Measurements from ENCODE around the gene GRK3. TPM values are rescaled to one million over a fixed set of nuclear protein-coding genes. Genes with fewer than 3 reads are reported as not detected.
"Not testable (repeated sequence)": the region's sequence is repeated elsewhere in the genome, so short reads cannot be mapped to it uniquely, and the experiment has no call there.

GRK3 gene
- total RNA-seq, 1 donor from 2014 or later: 36.0 TPM

DNA sequence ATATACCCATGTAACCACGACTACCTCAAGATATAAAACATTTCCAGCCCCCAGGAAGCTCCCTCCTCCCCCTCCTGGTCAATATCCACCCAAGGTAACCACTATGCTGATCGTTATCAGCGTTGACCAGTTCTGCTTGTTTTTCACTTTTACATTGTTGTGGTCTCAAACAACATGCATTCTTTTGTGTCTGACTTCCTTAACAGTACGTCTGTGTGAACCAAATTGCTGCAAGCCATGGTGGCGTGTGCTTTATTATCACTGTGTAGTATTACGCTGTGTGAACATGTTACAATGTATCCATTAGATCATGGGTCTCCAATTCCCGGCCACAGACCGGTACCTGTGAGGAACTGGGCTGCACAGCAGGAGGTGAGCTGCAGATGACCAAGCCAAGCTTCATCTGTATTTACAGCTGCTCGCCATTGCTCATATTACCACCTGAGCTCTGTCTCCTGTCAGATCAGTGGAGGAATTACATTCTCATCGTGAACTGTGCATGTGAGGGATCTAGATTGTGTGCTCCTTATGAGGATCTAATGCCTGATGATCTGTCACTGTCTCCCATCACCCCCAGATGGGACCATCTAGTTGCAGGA is 15.5 kb upstream of the GRK3 start:
- intact Hi-C loops (cut with micrococcal nuclease): no loop called here

DNA sequence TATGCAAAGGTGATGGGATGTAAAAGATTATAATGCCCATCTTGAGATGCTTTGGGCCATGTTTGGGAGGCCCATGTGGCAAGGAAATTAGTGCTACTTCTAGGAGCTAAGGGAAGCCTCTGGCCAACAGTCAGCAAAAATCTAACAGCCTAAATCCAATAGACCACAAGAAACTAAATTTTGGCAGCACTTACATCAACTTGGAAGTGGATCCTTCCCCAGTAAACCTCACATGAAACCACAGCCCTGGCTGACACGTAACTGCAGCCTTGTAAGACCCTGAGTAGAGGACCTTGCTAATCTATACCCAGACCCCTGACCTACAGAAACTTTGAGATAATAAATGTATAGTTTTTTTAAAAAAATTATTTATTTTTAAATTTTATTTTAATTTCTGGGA is 13.1 kb upstream of the GRK3 start:
- intact Hi-C loops (cut with micrococcal nuclease): no loop called here

DNA sequence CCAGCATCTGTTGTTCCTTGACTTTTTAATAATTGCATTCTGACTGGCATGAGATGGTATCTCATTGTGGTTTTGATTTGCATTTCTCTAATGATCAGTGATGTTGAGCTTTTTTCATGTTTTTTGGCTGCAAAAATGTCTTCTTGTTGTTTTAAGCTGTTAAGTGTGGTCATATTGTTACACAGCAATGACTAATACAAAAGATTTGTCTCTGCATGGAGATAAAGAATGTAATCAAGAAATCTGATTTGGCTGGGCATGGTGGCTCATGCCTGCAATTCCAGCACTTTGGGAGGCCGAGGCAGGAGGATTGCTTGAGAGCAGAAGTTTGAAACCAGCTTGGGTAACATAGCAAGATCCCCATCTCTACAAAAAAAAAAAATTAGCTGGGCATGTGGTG is 12.1 kb upstream of the GRK3 start:
- intact Hi-C loops (cut with micrococcal nuclease): not testable (repeated sequence)

DNA sequence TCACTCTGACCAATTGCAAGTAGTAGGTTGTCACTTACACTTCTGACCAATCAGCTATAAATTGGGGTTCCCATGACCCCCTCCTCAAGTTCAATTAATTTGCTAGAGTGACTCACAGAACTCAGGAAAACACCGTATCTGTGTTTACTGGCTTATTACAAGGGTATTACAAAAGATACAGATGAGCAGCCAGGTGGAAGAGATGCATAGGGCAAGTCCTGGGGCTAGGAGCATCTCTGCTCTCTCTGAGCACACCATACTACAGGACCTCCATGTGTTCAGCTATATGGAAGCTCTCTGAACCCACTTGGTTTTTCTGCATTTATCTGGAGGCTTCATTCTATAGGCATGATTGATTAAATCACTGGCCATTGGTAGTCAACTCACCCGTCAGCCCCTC is 11.3 kb upstream of the GRK3 start:
- intact Hi-C loops (cut with micrococcal nuclease): no loop called here

DNA sequence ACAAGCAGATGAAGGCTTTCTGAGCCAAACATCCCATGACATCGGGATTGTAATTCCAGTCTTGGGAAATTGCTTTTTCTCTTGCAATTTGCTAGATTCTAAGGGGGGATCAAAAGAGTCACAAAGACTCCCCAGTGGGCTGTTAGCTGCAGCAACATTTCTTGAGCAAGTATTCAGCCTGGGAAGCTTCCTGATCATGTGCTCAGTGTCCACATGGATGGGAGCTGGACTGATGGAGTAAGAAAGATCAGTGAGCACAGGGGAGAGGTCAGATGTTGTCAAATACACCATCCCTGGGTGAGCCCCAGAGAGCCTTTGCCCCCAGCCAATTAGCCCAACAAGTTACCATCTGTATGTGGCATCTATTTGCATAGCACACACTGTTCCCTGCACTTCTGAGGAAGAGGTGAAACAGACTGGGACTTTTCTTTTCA is 10.2 kb upstream of the GRK3 start:
- intact Hi-C loops (cut with micrococcal nuclease): no loop called here

DNA sequence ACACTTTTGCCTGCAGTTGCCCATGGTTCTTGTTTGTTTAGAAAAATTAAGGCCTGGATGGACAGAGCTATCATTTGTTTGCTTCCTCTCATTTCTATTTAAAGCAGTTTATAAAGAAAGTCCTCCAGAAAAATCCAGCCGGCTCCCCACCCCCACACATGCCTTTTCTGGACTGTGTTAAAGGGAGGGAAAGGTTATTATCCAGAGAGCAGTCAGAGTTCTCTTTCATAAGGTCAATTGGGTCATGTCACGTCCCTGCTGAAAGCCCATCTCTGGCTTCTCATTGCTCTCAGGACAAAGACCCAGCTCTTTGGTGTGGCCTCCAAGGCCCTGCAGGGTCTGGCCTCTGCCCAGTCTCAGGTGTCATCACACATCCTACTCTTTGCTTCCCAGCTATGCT is 9.8 kb upstream of the GRK3 start:
- intact Hi-C loops (cut with micrococcal nuclease): no loop called here

DNA sequence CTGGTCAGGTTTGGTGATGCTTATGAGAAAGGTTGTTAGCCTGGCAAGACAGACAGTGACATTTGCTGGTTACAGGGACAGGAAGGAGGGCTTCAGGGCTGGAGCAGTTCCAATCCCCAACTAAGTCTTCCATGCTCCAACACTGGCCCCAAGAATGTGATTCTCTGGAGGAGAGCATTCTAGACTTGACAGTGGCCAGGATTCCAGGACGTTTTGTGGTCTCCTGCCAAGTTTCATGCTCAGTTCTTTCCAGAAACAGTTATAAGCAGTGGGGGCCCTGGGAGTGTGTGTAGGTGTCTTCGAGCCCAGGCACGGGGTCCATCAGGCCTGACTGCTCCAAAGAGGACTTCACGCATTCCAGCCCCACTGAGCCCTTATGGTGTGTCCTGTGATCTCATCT is 8.9 kb upstream of the GRK3 start:
- intact Hi-C loops (cut with micrococcal nuclease): no loop called here

DNA sequence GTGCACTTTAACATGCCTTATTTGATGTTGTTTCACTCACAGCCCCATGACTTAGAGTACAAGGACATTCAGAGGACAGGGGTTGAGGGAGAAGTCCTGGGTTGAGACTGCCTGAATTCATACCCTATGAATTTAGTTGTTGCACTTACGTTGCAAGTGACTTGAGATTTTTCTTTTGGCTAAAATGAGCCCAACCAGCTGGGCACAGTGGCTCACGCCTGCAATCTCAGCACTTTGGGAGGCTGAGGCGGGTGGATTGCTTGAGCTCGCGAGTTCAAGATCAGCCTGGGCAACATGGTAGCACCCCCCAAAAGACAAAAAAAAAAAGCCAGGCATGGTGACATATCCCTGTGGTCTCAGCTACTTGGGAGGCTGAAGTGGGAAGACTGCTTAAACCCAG is 7.3 kb upstream of the GRK3 start:
- intact Hi-C loops (cut with micrococcal nuclease): no loop called here

DNA sequence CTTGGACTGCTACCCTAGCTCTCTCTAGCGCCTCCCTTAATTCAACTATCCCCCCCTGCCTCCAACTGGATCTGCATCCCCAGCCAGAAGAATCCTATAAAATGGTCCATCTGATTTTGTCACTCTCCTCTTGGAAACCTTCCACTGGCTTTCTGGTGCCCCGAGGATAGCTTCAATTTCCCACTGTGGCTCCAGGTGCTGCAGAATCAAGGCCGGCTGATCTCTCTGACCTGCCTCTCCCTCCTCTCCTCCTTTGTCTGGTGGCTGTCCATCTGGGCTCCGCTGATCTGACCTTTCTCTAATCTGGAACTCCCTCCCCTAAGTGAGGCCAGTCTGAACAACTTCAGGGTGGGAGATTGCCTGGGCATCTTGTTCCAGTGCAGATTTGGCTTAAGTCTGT is 6.1 kb upstream of the GRK3 start:
- intact Hi-C loops (cut with micrococcal nuclease): no loop called here

DNA sequence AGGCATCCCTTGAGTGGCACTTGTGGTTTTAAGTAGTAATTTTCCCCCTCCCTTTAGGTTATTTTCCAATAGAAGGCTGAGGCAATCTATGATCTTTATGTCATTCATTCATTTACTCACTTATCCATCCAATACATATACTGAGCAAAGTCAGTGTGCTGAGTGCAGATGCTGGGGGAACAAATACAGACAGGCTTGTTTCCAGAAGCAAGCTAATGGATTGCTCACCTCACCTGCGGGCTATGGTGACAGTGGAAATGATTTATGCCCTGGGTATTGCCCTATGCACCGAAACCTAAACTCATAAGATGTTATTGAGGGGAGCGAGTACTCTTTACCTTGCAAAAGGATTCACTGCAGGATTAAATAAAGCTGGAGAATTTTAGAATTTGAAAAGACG is 4.6 kb upstream of the GRK3 start:
- intact Hi-C loops (cut with micrococcal nuclease): loop anchor here (10.0 kb wide), 3 partner anchors 485 to 1115 kb away; no protein-coding TSS in a partner anchor

DNA sequence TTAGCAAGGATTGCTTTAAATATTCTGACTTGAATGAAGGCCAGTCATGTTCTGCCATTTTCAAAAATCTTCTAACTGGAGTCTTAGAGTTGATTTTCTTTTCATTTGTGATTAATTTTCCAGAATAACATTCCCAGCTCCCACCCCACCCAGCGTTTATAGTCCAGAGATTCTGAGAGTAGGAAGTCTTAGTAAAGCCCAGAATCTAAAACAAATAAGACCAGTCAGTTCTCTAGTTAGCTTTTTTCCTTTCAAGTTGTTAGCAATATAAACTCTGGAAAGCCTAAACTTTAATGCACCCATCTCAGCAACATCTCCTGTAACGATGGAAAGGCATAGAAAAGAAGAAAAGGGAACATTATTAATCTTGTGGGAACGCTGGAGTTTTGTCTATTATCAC is 3.3 kb upstream of the GRK3 start:
- intact Hi-C loops (cut with micrococcal nuclease): loop anchor here (10.0 kb wide), 3 partner anchors 486 to 1114 kb away; no protein-coding TSS in a partner anchor

DNA sequence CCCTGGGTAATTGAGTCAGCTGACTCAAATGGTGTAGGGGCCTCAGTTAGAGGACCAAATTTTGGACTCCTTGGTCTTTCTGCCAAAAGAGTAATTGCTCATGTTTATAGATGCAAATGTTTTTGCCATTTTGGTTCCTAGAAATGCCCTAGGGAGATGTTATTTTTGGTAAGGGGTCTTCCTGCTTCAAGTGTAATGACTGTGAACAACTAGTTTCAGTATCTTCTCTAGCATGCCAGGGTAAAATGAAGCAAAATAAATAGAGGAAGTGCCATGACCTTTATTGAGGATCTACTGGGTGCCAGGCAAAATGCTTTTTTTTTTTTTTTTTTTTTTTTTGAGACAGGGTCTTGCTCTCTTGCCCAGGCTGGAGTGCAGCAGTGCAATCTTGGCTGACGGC is 2.5 kb upstream of the GRK3 start:
- intact Hi-C loops (cut with micrococcal nuclease): loop anchor here (10.0 kb wide), 3 partner anchors 487 to 1113 kb away; no protein-coding TSS in a partner anchor

DNA sequence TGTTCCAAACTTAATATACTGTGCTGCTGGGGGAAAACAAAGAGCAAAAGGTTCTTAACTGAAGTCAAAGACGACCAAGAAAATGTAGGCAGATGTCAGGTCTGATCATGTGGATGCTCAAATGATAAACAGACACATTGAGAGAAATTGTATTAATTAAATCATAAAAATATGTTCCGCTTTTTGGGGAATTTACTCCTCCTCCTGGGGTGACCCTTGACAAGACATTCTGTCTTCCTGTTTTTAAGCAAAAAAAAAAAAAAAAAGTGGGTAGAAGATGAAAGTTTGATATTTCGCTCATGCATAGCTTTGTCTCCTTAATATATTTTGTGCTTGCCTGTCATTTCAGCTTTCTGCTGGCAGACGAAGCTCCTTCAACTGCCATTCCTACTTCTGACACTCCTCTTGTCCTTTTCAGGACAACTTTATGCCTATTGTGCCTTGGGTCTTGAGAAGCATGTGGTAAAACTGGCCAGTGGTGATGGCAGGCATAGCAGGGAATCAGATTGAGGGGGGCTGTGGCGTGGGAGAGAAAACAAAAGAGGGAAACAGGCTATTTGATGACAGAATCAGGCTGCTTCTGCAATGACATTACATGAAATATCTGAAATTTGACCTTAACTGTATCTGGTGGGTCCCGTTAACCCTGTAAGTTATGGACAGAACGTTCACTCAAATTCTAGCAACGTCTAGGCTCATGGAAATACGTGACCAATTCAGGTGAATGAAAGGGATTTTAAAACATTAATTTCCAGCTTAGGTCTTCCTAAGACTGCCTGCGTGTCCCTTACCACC is 1.3 kb upstream of the GRK3 start:
- intact Hi-C loops (cut with micrococcal nuclease): loop anchor here (10.0 kb wide), 3 partner anchors 488 to 1112 kb away; no protein-coding TSS in a partner anchor

DNA sequence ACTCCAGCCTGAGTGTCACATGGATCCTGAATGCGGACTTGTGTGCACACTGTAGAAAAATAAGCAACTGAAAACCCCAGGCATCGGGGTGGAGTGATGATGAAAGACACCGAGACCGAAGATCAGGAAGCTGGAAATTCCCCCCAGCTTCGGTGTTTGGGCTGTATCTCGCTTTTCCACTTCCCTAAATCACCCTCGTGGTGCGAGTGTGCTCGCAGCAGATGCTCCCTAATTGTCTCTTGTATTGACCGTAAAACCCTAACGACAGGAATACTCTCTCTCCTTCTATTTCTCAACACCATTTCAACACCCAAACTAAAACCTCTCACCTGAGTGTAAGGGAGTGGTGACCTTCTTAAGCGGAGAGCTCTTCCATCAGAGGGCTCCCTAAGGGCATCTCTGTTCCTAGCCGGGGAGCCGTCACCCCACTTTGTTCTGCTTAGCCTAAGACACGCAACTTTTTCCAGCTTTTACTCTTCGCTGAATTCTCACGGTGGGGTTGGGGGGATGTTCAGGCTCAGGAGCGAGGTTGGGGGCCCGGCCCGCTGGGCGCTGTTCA is 635 bp upstream of the GRK3 start:
- intact Hi-C loops (cut with micrococcal nuclease): loop anchor here (1.0 to 10.0 kb wide), 7 partner anchors 115 to 1111 kb away; partner anchors contain the start of genes HPS4 and SRRD

DNA sequence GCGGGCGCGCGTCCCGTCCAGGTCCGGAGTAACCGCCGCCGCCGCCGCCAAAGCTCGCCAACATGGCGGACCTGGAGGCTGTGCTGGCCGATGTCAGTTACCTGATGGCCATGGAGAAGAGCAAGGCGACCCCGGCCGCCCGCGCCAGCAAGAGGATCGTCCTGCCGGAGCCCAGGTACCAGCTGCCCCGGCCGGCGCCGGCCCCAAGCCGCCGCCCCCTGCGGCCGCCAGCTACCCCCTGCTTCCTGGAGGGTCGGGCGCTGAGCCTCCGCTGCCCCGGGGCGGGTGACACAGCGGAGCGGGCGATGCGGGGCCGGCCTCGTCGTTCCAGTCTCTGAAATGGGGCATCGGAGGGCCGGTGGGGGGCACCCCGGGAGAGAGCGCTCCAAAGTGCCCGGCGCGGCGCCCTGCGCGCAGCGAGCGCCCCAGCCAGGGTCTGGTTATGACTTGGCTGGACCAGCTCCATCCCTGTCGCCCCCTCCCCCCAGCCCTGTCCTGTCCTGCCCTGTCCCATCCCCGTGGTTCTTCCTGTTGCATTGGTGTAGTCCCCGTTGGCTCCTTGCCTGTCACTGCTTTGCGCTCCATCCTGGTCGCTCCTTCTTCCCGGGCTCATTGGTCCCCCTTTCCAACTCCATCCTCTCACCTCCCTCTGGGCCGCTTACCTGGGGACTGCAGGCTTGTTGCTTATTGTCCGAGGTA is 653 bp downstream of the GRK3 start:
- intact Hi-C loops (cut with micrococcal nuclease): loop anchor here (1.0 to 10.0 kb wide), 12 partner anchors 37 to 1110 kb away; partner anchors contain the start of genes HPS4 and SRRD

DNA sequence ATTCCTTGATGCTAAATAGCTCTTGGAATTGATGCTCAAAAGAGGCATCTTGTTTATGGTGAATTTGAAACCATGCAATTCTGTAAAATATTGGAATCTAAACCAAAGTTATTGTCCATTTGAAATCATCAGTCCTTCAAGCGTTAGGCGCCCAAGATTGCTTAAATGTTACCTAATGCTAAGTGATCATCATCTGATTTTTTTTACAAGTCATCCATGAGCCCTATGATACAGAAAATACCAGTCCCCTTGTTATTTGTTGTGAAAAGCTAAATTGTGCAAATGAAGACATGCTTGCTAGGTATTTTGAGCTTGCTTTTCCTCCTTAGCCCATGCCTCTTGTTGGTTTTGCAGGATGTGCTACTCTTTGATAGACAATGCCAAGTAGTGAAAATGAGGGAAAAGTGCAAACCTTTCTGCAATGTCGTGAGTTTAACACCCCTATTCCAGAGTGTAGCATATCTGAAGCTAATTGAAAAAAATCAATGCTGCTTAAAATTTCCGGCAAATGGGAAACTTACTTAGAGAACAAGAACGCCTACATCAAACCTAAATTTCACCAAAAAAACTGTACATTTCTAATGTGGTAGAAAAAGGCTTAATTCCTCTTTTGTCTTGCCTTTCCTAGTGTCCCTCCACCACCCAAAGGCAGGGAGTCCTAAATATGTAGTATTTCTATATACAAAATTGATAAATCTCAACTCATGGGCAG is 1.9 kb downstream of the GRK3 start:
- intact Hi-C loops (cut with micrococcal nuclease): loop anchor here (5.0 to 10.0 kb wide), 8 partner anchors 36 to 1108 kb away; no protein-coding TSS in a partner anchor

DNA sequence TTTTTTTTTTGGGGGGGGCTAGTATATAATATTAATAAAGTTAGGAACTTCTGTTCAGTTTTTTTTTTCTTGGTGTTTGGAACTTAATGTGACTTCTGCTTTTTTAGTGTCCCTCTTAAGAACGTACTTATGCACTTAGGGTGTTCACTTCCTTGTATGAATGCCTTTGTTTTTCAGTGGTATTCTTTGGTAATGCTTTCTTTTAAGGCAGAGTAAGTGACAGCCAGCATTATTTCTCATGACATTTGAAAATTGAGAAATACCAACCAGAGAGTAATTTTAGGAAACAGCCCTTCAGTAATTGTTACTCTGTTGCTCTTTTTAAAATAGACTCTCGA is 2.4 kb downstream of the GRK3 start:
- intact Hi-C loops (cut with micrococcal nuclease): loop anchor here (5.0 to 10.0 kb wide), 8 partner anchors 35 to 1108 kb away; no protein-coding TSS in a partner anchor

DNA sequence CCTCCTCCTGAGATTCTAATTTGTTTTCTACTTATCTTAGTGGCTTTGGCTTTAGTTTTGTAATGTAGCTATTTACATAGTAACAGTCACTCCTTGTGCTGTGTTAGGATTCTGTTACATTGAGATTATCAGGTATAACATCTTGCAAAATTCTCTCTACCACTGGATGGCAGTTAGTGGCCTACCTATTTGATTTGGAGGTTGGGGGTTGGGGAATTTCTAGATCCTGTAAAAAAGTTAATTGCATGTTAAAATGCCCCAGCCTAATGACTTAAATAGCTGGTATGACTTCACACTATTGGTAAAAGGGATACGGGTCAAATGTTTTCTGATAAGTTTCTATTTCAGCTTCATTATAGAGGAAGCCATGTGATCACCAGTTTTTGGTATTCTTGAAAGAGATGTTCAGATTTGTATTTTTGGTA is 2.8 kb downstream of the GRK3 start:
- intact Hi-C loops (cut with micrococcal nuclease): loop anchor here (5.0 to 10.0 kb wide), 8 partner anchors 35 to 1108 kb away; no protein-coding TSS in a partner anchor

DNA sequence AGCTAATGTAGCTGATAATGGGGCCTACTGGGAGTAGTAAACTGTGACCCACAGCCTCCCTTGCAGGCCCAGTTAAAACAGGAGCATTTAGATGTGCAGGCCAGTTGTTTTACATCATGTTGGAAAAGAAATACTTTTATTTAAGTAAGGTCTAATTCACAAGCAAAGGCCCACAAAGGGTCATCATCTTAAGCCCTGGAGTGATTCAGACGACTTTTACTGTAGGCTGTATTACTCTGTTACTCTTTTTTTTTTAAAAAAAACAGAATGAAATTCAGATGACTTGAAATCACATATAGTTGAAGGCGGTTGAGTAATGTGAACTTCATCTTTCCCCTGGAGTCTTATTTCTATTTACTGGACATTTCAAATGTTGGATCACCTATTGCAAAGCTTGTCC is 3.6 kb downstream of the GRK3 start:
- intact Hi-C loops (cut with micrococcal nuclease): loop anchor here (5.0 to 10.0 kb wide), 8 partner anchors 34 to 1107 kb away; no protein-coding TSS in a partner anchor

DNA sequence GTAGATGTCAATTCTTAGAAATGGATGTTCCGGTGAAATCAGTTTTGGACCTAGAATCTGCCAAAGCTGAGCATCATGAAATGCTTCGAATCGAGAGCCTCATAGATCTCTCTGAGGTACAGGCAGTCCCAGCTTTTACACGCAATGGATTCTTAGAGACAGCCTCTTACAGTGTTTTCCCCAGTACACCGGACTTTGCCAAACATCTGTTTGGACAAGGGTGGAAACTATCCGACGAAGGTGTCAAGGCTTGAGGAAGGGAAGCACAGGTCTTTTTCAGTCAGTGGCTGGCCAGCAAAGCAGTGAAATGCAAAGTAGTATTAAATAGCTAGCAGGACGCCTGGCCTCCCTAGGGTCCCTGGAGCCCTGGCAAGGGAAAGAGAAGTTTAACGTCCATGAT is 4.9 kb downstream of the GRK3 start:
- intact Hi-C loops (cut with micrococcal nuclease): loop anchor here (5.0 to 10.0 kb wide), 8 partner anchors 33 to 1105 kb away; no protein-coding TSS in a partner anchor

DNA sequence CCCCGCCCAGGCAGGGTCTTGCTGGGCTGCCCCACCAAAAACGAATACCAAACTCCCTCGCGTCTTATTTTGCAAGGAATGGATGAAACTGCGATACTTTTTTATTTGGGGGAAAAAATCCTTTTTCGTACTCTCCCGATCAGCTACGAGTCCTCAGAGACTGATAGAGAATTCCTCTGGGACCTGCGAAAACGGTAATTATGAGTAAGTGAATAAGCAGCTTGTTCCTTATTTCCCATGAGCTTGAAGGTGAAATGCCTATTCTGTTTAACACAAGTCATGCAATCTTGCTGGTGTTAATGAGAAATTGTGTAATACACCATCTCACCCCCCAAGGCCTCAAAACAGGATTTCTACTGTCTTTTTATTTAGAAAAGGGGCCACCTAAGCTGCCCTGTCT is 5.5 kb downstream of the GRK3 start:
- intact Hi-C loops (cut with micrococcal nuclease): loop anchor here (5.0 to 10.0 kb wide), 8 partner anchors 32 to 1105 kb away; no protein-coding TSS in a partner anchor
